Stimulated activated naive CD4-positive, alpha-beta T cell treated with Interleukin-2 at 50 U/mL for 16 hours (primary cell): ENCODE measurements around the gene TREML4.
"Not testable (repeated sequence)": the region's sequence is repeated elsewhere in the genome, so short reads cannot be mapped to it uniquely, and the experiment has no call there.

Experiments
- DNase-seq: peaks from one replicate; lab custom pipeline; 2025; lab: John Stamatoyannopoulos, UW

The TREML4 gene

GRCh38 chr6:41208439-41209106 lies 19.6 kb upstream of the TREML4 start:
- DNase-seq: no peak

GRCh38 chr6:41209547-41210320 lies 18.4 kb upstream of the TREML4 start:
- no peak for DNase-seq

GRCh38 chr6:41214559-41215238 lies 13.4 kb upstream of the TREML4 start:
- no peak for DNase-seq

- DNase-seq: no peak
These were observed 12.4 kb upstream of the TREML4 start for GRCh38 chr6:41215777-41216176.

- no peak for DNase-seq
These were observed 11.5 kb upstream of the TREML4 start for GRCh38 chr6:41216616-41217015.

- DNase-seq: no peak
These were observed 6.1 kb upstream of the TREML4 start for GRCh38 chr6:41222045-41222444.

- no peak for DNase-seq
These were observed 5.6 kb upstream of the TREML4 start for GRCh38 chr6:41222513-41222912.

- DNase-seq: no peak
These were observed 3.3 kb upstream of the TREML4 start for GRCh38 chr6:41224800-41225199.

GRCh38 chr6:41226752-41227151 lies 1.4 kb upstream of the TREML4 start:
- no peak for DNase-seq

- DNase-seq: no peak
These were observed 467 bp downstream of the TREML4 start for GRCh38 chr6:41228616-41229015.

GRCh38 chr6:41229721-41230120 lies 1.6 kb downstream of the TREML4 start:
- no peak for DNase-seq

- DNase-seq: no peak
These were observed 3.1 kb downstream of the TREML4 start for GRCh38 chr6:41231246-41231645.

- DNase-seq: no peak
These were observed 4.5 kb downstream of the TREML4 start for GRCh38 chr6:41232667-41233066.

- DNase-seq: no peak
These were observed 8.1 kb downstream of the TREML4 start for GRCh38 chr6:41236276-41236675.

- no peak for DNase-seq
These were observed 9.0 kb downstream of the TREML4 start for GRCh38 chr6:41237128-41237527.

- DNase-seq: no peak
These were observed 11.5 kb downstream of the TREML4 start for GRCh38 chr6:41239467-41240159.

- DNase-seq: not testable (repeated sequence)
These were observed 18.4 kb downstream of the TREML4 start for GRCh38 chr6:41246529-41246928.

- DNase-seq: no peak
These were observed 19.2 kb downstream of the TREML4 start for GRCh38 chr6:41247288-41247865.

GRCh38 chr6:41247882-41248705 lies 19.9 kb downstream of the TREML4 start:
- no peak for DNase-seq

- no peak for DNase-seq
These were observed 24.4 kb downstream of the TREML4 start for GRCh38 chr6:41252401-41253169.
